H1 (cell line): ENCODE measurements around the gene PSMB9. TPM values are rescaled to one million over a fixed set of nuclear protein-coding genes. Genes with fewer than 3 reads are reported as not detected.
A peak's percentile ranks its signal among the peaks of the same experiment; 100 is the strongest.

ENCODE experiments used
- CTCF ChIA-PET: fragments of 300-600 bp; sonication (Branson Sonifier 250); formaldehyde crosslinking; loops from one replicate; lab custom pipeline; 2021; ENCODE audit not compliant: partially characterized antibody; lab: Charles Lee
- POLR2A ChIA-PET: fragments of 300-600 bp; sonication (Branson Sonifier 250); formaldehyde crosslinking; loops from one replicate; lab custom pipeline; 2021; ENCODE audit warnings: inconsistent platforms; ENCODE audit not compliant: partially characterized antibody; lab: Charles Lee
- DNase-seq, 2 experiments: peaks; one replicate each; pipeline versions ENCODE4 v3.0.0 to v3.0.0-alpha.2; 2010 to 2022; ENCODE audit warnings: low spot score in 2 of 2, low read depth in 1 of 2, mixed read lengths in 1 of 2
- FAIRE-seq: peaks from 2 replicates; lab custom pipeline; 2011; peaks lifted over from hg19 to GRCh38; lab: Jason Lieb, UNC
- H2AFZ ChIP-seq: 2 replicates; pipeline ENCODE4 v1.8.1; 2012; ENCODE audit warnings: low read length, inconsistent platforms
- H2AK5ac ChIP-seq: 2 replicates; pipeline ENCODE4 v1.6.1; 2013; ENCODE audit warnings: low read depth, low read length
- H2BK120ac ChIP-seq: replicated peaks from 2 replicates; pipeline ENCODE3; 2013; ENCODE audit warnings: low read depth, low read length, inconsistent platforms
- H2BK12ac ChIP-seq: 2 replicates; pipeline ENCODE4 v1.6.1; 2013; ENCODE audit warnings: low read depth, low read length
- H2BK15ac ChIP-seq: 2 replicates; pipeline ENCODE4 v1.6.1; 2013; ENCODE audit warnings: low read length
- H2BK20ac ChIP-seq: 2 replicates; pipeline ENCODE4 v1.6.1; 2013; ENCODE audit warnings: low read length
- H2BK5ac ChIP-seq: 2 replicates; pipeline ENCODE4 v1.6.1; 2013; ENCODE audit warnings: low read depth, low read length
- H3K14ac ChIP-seq: 2 replicates; pipeline ENCODE4 v1.6.1; 2013; ENCODE audit warnings: inconsistent platforms; ENCODE audit not compliant: insufficient read length
- H3K18ac ChIP-seq: 2 replicates; pipeline ENCODE4 v1.6.1; 2013; ENCODE audit warnings: low read length; ENCODE audit errors: extremely low read depth
- H3K23ac ChIP-seq: 2 replicates; pipeline ENCODE4 v1.6.1; 2013; ENCODE audit warnings: inconsistent platforms; ENCODE audit not compliant: insufficient read length
- H3K23me2 ChIP-seq: 2 replicates; pipeline ENCODE4 v1.6.1; 2013; ENCODE audit warnings: low read depth, low read length
- H3K27ac ChIP-seq: 2 replicates; pipeline ENCODE4 v1.6.1; 2011; ENCODE audit warnings: low read depth, low read length, inconsistent platforms
- H3K27me3 ChIP-seq, 4 experiments: replicated peaks in 1 of 4; 1 replicate in 1 of 4; 2 replicates in 3 of 4; pipeline versions ENCODE4 v1.6.1 to v1.8.1; 2011 to 2013; ENCODE audit warnings: low read length in 3 of 4, mild to moderate bottlenecking in 3 of 4, inconsistent platforms in 2 of 4, mixed read lengths in 2 of 4, moderate library complexity in 1 of 4; ENCODE audit not compliant: control insufficient read depth in 3 of 4, insufficient read depth in 3 of 4; ENCODE audit errors: extremely low read depth in 1 of 4
- H3K36me3 ChIP-seq, 4 experiments: 2 replicates each; pipeline versions ENCODE4 v1.6.1 to v1.8.1; 2011 to 2013; ENCODE audit warnings: mild to moderate bottlenecking in 4 of 4, low read length in 3 of 4, moderate library complexity in 2 of 4, control low read depth in 1 of 4, inconsistent platforms in 1 of 4; ENCODE audit not compliant: insufficient read depth in 4 of 4, control insufficient read depth in 2 of 4
- H3K4ac ChIP-seq: replicated peaks from 2 replicates; pipeline ENCODE3; 2013; ENCODE audit warnings: low read length, low read depth, mixed read lengths, inconsistent platforms; ENCODE audit not compliant: insufficient read length
- H3K4me1 ChIP-seq, 4 experiments: replicated peaks in 1 of 4; 1 replicate in 1 of 4; 2 replicates in 3 of 4; pipeline versions ENCODE4 v1.6.1 to v1.8.1; 2011 to 2013; ENCODE audit warnings: low read length in 3 of 4, inconsistent platforms in 2 of 4, mixed read lengths in 1 of 4; ENCODE audit not compliant: insufficient read depth in 4 of 4, control insufficient read depth in 3 of 4
- H3K4me2 ChIP-seq, 2 experiments: 2 replicates each; pipeline versions ENCODE4 v1.6.1 to v1.8.1; 2011 to 2013; ENCODE audit warnings: low read depth in 2 of 2, low read length in 2 of 2, control low read depth in 1 of 2, inconsistent platforms in 1 of 2, mild to moderate bottlenecking in 1 of 2; ENCODE audit not compliant: insufficient read depth in 1 of 2
- H3K4me3 ChIP-seq, 4 experiments: fragments of 200-600, 300-600 bp in 1 of 4; sonication (generic), shearing (Covaris generic), sonication (Bioruptor Twin) in 1 of 4; 2 replicates each; pipeline versions ENCODE4 v1.5.1 to v1.8.1; 2011 to 2016; ENCODE audit warnings: low read length in 4 of 4, low read depth in 3 of 4, control low read depth in 2 of 4, inconsistent platforms in 2 of 4, mild to moderate bottlenecking in 2 of 4, mixed read lengths in 1 of 4, moderate library complexity in 1 of 4; ENCODE audit not compliant: insufficient read depth in 2 of 4; ENCODE audit errors: extremely low read depth in 1 of 4
- H3K56ac ChIP-seq: replicated peaks from 2 replicates; pipeline ENCODE3; 2013; ENCODE audit warnings: low read depth, mild to moderate bottlenecking, mixed read lengths, low read length, inconsistent platforms; ENCODE audit not compliant: insufficient read length
- H3K79me1 ChIP-seq: 2 replicates; pipeline ENCODE4 v1.6.1; 2013; ENCODE audit warnings: low read depth, low read length, control low read depth
- H3K79me2 ChIP-seq, 2 experiments: 2 replicates each; pipeline versions ENCODE4 v1.6.1 to v1.8.1; 2012 to 2013; ENCODE audit warnings: low read length in 2 of 2, mild to moderate bottlenecking in 2 of 2, inconsistent platforms in 1 of 2; ENCODE audit not compliant: insufficient read depth in 2 of 2, control insufficient read depth in 1 of 2
- H3K9ac ChIP-seq, 4 experiments: replicated peaks in 1 of 4; 1 replicate in 1 of 4; 2 replicates in 3 of 4; pipeline versions ENCODE4 v1.6.1 to v1.8.1; 2011 to 2013; ENCODE audit warnings: low read depth in 3 of 4, low read length in 3 of 4, control low read depth in 2 of 4, mild to moderate bottlenecking in 2 of 4, moderate library complexity in 2 of 4, inconsistent platforms in 1 of 4; ENCODE audit errors: extremely low read depth in 1 of 4
- H3K9me3 ChIP-seq, 2 experiments: 2 replicates each; pipeline versions ENCODE4 v1.6.1 to v1.8.1; 2012 to 2013; ENCODE audit warnings: mild to moderate bottlenecking in 2 of 2, moderate library complexity in 2 of 2, control low read depth in 1 of 2, inconsistent platforms in 1 of 2, low read depth in 1 of 2, low read length in 1 of 2, mixed read lengths in 1 of 2; ENCODE audit not compliant: insufficient read depth in 2 of 2
- H4K20me1 ChIP-seq, 2 experiments: replicated peaks in 1 of 2; 2 replicates each; pipeline versions ENCODE3 to v1.8.1; 2011 to 2013; ENCODE audit warnings: inconsistent platforms in 2 of 2, low read length in 2 of 2, mild to moderate bottlenecking in 1 of 2; ENCODE audit not compliant: insufficient read depth in 2 of 2, control insufficient read depth in 1 of 2
- H4K5ac ChIP-seq: 2 replicates; pipeline ENCODE4 v1.6.1; 2013; ENCODE audit warnings: low read length, low read depth, mixed read lengths, inconsistent platforms; ENCODE audit not compliant: insufficient read length
- H4K8ac ChIP-seq: 2 replicates; pipeline ENCODE4 v1.8.0; 2013; ENCODE audit warnings: mild to moderate bottlenecking, moderate library complexity, low read length, inconsistent platforms; ENCODE audit not compliant: insufficient read depth; ENCODE audit errors: extremely low read depth
- H4K91ac ChIP-seq: replicated peaks from 2 replicates; pipeline ENCODE3; 2013; ENCODE audit warnings: low read length, mixed read lengths, inconsistent platforms; ENCODE audit not compliant: insufficient read length
- BRCA1 ChIP-seq: IDR thresholded peaks from 2 replicates; pipeline ENCODE4 v1.6.1; 2012; ENCODE audit warnings: low read depth, low read length, improper control_type of control experiment
- CHD1 ChIP-seq: IDR thresholded peaks from 2 replicates; pipeline ENCODE4 v1.6.1; 2012; ENCODE audit warnings: low read depth, low read length, improper control_type of control experiment
- CTCF ChIP-seq, 3 experiments: IDR thresholded peaks; 1 replicate in 2 of 3; 2 replicates in 1 of 3; pipeline versions ENCODE4 v1.5.1 to v1.6.1; 2011; ENCODE audit warnings: low read length in 3 of 3, mild to moderate bottlenecking in 3 of 3, inconsistent platforms in 2 of 3, low read depth in 1 of 3, moderate library complexity in 1 of 3; ENCODE audit not compliant: insufficient read depth in 1 of 3; ENCODE audit errors: control extremely low read depth in 1 of 3
- HDAC6 ChIP-seq: IDR thresholded peaks from one replicate; pipeline ENCODE4 v1.7.1; 2012; ENCODE audit warnings: low read depth, mild to moderate bottlenecking, inconsistent platforms, low read length, moderate library complexity
- SAP30 ChIP-seq: fragments of 300-600 bp; sonication (generic); IDR thresholded peaks from 2 replicates; pipeline ENCODE4 v1.7.1; 2012; ENCODE audit warnings: low read length, moderate library complexity, mild to moderate bottlenecking, inconsistent platforms; ENCODE audit not compliant: insufficient read depth, insufficient replicate concordance
- SIX5 ChIP-seq: IDR thresholded peaks from 2 replicates; pipeline ENCODE4 v1.6.1; 2011; ENCODE audit warnings: mild to moderate bottlenecking, low read depth, low read length
- SP1 ChIP-seq: IDR thresholded peaks from 2 replicates; pipeline ENCODE4 v1.6.1; 2011; ENCODE audit warnings: low read depth, low read length
- SP4 ChIP-seq: IDR thresholded peaks from 2 replicates; pipeline ENCODE4 v1.6.1; 2012; ENCODE audit warnings: low read length, inconsistent platforms
- TAF7 ChIP-seq: optimal IDR thresholded peaks from 2 replicates; pipeline ENCODE3; 2011; ENCODE audit warnings: low read depth, mild to moderate bottlenecking, inconsistent platforms, low read length, moderate library complexity, borderline replicate concordance
- USF2 ChIP-seq: IDR thresholded peaks from 2 replicates; pipeline ENCODE4 v1.6.1; 2011; ENCODE audit warnings: low read length, improper control_type of control experiment
- WGBS, 2 experiments: shearing (Covaris generic) in 1 of 2; methylation state at CpG; one replicate each; pipeline versions ENCODE4 v1.1.6 to v1.1.7; 2013 to 2015; ENCODE audit warnings: low lambda C conversion rate in 2 of 2, mixed read lengths in 2 of 2, inconsistent platforms in 1 of 2, low coverage in 1 of 2, missing lambda C conversion rate in 1 of 2; ENCODE audit not compliant: insufficient replicate concordance in 2 of 2, insufficient coverage in 1 of 2, insufficient read length in 1 of 2; ENCODE audit errors: extremely low coverage in 1 of 2, missing lambda C conversion rate in 1 of 2; 5-methylcytosine and 5-hydroxymethylcytosine counted together
- polyA plus RNA-seq, 7 experiments: library from polyadenylated mRNA; depleted of rRNA in 3 of 7; stranded (reverse) in 5 of 7; unstranded in 2 of 7; fragments of >200 nt in 5 of 7; fragments of 200-250 nt in 2 of 7; gene quantifications; 1 replicate in 5 of 7; 2 replicates in 1 of 7; 4 replicates in 1 of 7; pipeline versions ENCODE4 v1.2.1 to v1.2.3, GENCODE V29; 2011 to 2013; ENCODE audit warnings: missing spikeins in 2 of 7, mixed read lengths in 2 of 7
- total RNA-seq: library from RNA; stranded (reverse); fragmentation: NEBNext Ultra II Directional; extraction: Animal tissue kit (Norgen Biotek cat#: 25700); gene quantifications from 2 replicates; pipeline ENCODE4 v1.2.1, GENCODE V29; 2021

Gene PSMB9
- total and polyA plus RNA-seq, 2 of the 8 experiments (the other 6 are each of a cell fraction or from before 2014, with no cell fraction given): 4.5 to 22.8 TPM

GRCh38 chr6:32860674-32861073 lies 6.7 kb downstream of the PSMB9 start:
- H3K18ac ChIP-seq: no peak overlapping the region
- no peak overlapping the region for H4K91ac ChIP-seq
- no peak overlapping the region for H4K5ac ChIP-seq
- H3K4me2 ChIP-seq: peak overlapping the region in 1 of 2 experiments; percentile 20; a peak in 2 of 4 replicates
- no peaks in the 10 kb centered on the region for H3K9me3 ChIP-seq
- H3K14ac ChIP-seq: no peak overlapping the region
- H4K8ac ChIP-seq: no peak overlapping the region
- FAIRE-seq: no peak
- no peak overlapping the region for H3K4ac ChIP-seq
- no peaks in the 10 kb centered on the region for H3K36me3 ChIP-seq
- WGBS, 2 experiments: 70% methylated on average over 1 of the region's 1 CpG; no CpG with 5 or more reads in 1 of the 2 experiments
- peaks cover 0 to 3% (median 0%) of the 10 kb centered on the region in 4 experiments; a peak in 5 of 7 replicates for H3K4me1 ChIP-seq
- H3K79me1 ChIP-seq: no peaks in the 10 kb centered on the region
- H2AK5ac ChIP-seq: no peak overlapping the region
- no peak overlapping the region for H3K56ac ChIP-seq
- H2BK15ac ChIP-seq: no peak overlapping the region
- ChIA-PET CTCF (interaction anchor here (1.0 to 19.9 kb wide), 12 partner anchors 9 to 111 kb away, joined by 3 to 402 read pairs (median 5); partner anchors contain the start of genes PSMB8 and TAP2), POLR2A (interaction anchor here (0.9 to 2.1 kb wide), 3 partner anchors 22 to 111 kb away, joined by 3 to 10 read pairs (median 4); partner anchors contain the start of gene TAP2)
- no peak overlapping the region for H2BK12ac ChIP-seq
- no peak overlapping the region for H2BK5ac ChIP-seq
- no peaks in the 10 kb centered on the region for H3K23me2 ChIP-seq
- no peak for DNase-seq
- no peaks in the 10 kb centered on the region for H3K79me2 ChIP-seq
- no peak overlapping the region for H2AFZ ChIP-seq
- no peak overlapping the region for H2BK20ac ChIP-seq
- H3K27ac ChIP-seq: no peak overlapping the region
- no peak overlapping the region for H2BK120ac ChIP-seq
- H3K4me3 ChIP-seq: no peak overlapping the region
- peaks cover 0 to 6% (median 6%) of the 10 kb centered on the region in 4 experiments; a peak in 5 of 7 replicates for H3K27me3 ChIP-seq
- H4K20me1 ChIP-seq: no peaks in the 10 kb centered on the region
- H3K23ac ChIP-seq: no peak overlapping the region
- H3K9ac ChIP-seq: no peak overlapping the region
- no peak for TF ChIP-seq SP1
- no peak for TF ChIP-seq SAP30
- TF ChIP-seq TAF7: no peak
- no peak for TF ChIP-seq USF2
- TF ChIP-seq SIX5: no peak
- TF ChIP-seq BRCA1: no peak
- no peak for TF ChIP-seq HDAC6
- no peak for TF ChIP-seq CHD1
- TF ChIP-seq CTCF (IDR thresholded peaks at IDR 0.05; ENCODE audit: control extremely low read depth in 1 of 3, insufficient read depth in 1 of 3, low read depth in 1 of 3, low read length in 3 of 3): no peak
- TF ChIP-seq SP4: no peak
